Psoas muscle (tissue), 8 donors: Measurements from ENCODE around the gene BCL2L12. TPM values are rescaled to one million over a fixed set of nuclear protein-coding genes. Genes with fewer than 3 reads are reported as not detected.
A peak's percentile ranks its signal among the peaks of the same experiment; 100 is the strongest.
"Not testable (repeated sequence)": the region's sequence is repeated elsewhere in the genome, so short reads cannot be mapped to it uniquely, and the experiment has no call there.

Source experiments
- ATAC-seq, 4 donors: fragments of 200-7000 bp; cut with Tn5 transposase; one replicate each; pipeline ENCODE4 v1.9.1; 2020; ENCODE audit warnings: moderate library complexity in 3 of 4, mild to moderate bottlenecking in 2 of 4
- DNase-seq, 2 donors: peaks; one replicate each; pipeline ENCODE4 v3.0.0-alpha.2; 2020
- H3K27ac ChIP-seq: fragments of 200-600 bp; one replicate; pipeline ENCODE4 v1.8.0; 2022
- H3K27me3 ChIP-seq, 3 donors: fragments of 200-600 bp in 1 of 3; one replicate each; pipeline versions ENCODE4 v1.6.1 to v1.8.0; 2013 to 2022; ENCODE audit warnings: low read length in 2 of 3, mild to moderate bottlenecking in 2 of 3, moderate library complexity in 1 of 3; ENCODE audit not compliant: insufficient read depth in 3 of 3
- H3K36me3 ChIP-seq, 2 donors: fragments of 200-600 bp in 1 of 2; one replicate each; pipeline versions ENCODE4 v1.6.1 to v1.8.0; 2013 to 2022; ENCODE audit warnings: low read depth in 1 of 2, mild to moderate bottlenecking in 1 of 2, moderate library complexity in 1 of 2; ENCODE audit not compliant: insufficient read depth in 1 of 2
- H3K4me1 ChIP-seq: fragments of 200-600 bp; one replicate; pipeline ENCODE4 v1.8.0; 2022
- H3K4me3 ChIP-seq: fragments of 200-600 bp; one replicate; pipeline ENCODE4 v1.8.0; 2022; ENCODE audit warnings: mild to moderate bottlenecking
- H3K9me3 ChIP-seq: fragments of 200-600 bp; one replicate; pipeline ENCODE4 v1.8.0; 2022
- CTCF ChIP-seq: fragments of 200-600 bp; IDR thresholded peaks from one replicate; pipeline ENCODE4 v1.8.0; 2022; ENCODE audit warnings: antibody characterized with exemption
- WGBS, 3 donors: extraction: QIAGEN DNeasy Blood & Tissue Kit; methylation state at CpG; one replicate each; pipeline versions ENCODE4 v1.1.6 to v1.1.7; 2013; 5-methylcytosine and 5-hydroxymethylcytosine counted together
- intact Hi-C, 2 donors: fragments of 100-400 bp; cut with DNase I; formaldehyde crosslinking; loops; one replicate each; pipeline versions ENCODE4 v1.11.0 to v1.14.2; 2022
- long read RNA-seq, 2 donors: library from polyadenylated mRNA; unstranded; transcript quantifications; one replicate each; pipeline ENCODE4 v2.0.0, GENCODE V29; 2021
- polyA plus RNA-seq, 3 donors: library from polyadenylated mRNA; stranded (reverse); fragments of 200-250 nt; gene quantifications; one replicate each; pipeline ENCODE4 v1.2.3, GENCODE V29; 2013
- total RNA-seq, 4 donors: library from RNA; stranded (reverse); fragmentation: NEBNext Ultra II Directional in 2 of 4; extraction: Animal tissue kit (Norgen Biotek cat#: 25700) in 2 of 4; gene quantifications; one replicate each; pipeline versions ENCODE4 v1.2.1 to v1.2.4, GENCODE V29; 2021 to 2023
- donor health status: healthy with polysubstance abuse.
- donor health status: DM: no; HTN: no; CAD: no; lungs with moderate emphysema.
- donor health status: Bipolar disorder and iron deficiency.
- donor health status: healthy.
- donor health status: DM: yes; HTN: yes; CAD: no.
- donor health status: DM: no; HTN: no; CAD: no.
- donor health status: DM: no; HTN: no; CAD: no.
- donor health status: DM: yes; HTN: yes; CAD: no.

Gene BCL2L12, protein sequence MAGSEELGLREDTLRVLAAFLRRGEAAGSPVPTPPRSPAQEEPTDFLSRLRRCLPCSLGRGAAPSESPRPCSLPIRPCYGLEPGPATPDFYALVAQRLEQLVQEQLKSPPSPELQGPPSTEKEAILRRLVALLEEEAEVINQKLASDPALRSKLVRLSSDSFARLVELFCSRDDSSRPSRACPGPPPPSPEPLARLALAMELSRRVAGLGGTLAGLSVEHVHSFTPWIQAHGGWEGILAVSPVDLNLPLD
- total RNA-seq (10 to 100 TPM; 13.0 to 21.5 (median 15.8) TPM), polyA plus RNA-seq (10 to 100 TPM; 28.3 to 42.7 (median 35.0) TPM)
- long read RNA-seq, donor 1, partial matches to known transcripts: 1 of 5 reads
- long read RNA-seq, donor 1, other reads (novel, unspliced or antisense): 1 of 5 reads
- long read RNA-seq, donor 2, partial matches to known transcripts: 5 of 7 reads
- long read RNA-seq, donor 2, other reads (novel, unspliced or antisense): 0 of 7 reads

GRCh38 chr19:49665351-49666119, at the start of gene BCL2L12, which contains the start of gene IRF3:
TSS of gene BCL2L12 (plus strand) at chr19:49665933. CDS start at chr19:49666693, 760 bp downstream.
TSS of gene IRF3 (minus strand) at chr19:49665857. CDS start at chr19:49664838, 1,019 bp downstream.
- peaks cover 0 to 35% of the 10 kb centered on the region in 2 donors for H3K36me3 ChIP-seq
- H3K4me3 ChIP-seq: peak within 1 kb of the TSS; percentile 70
- WGBS, 3 donors: 0 to 1% (median 0%) methylated on average over 50 of the region's 50 CpGs
- intact Hi-C loops: no loop called here
- no peaks in the 10 kb centered on the region for H3K9me3 ChIP-seq
- DNase-seq (peak; percentile 98 to 99), ATAC-seq (peak; percentile 90 to 93 (median 91))
- H3K27me3 ChIP-seq: no peaks in the 10 kb centered on the region
- TF ChIP-seq CTCF: peak; percentile 2
- H3K4me1 ChIP-seq: peaks cover 8% of the 10 kb centered on the region
- peak within 1 kb of the TSS; percentile 49 for H3K27ac ChIP-seq

- DNase-seq: no peak
- Histone ChIP-seq H3K27ac (no peak overlapping the region), H3K4me1 (peaks cover 7% of the 10 kb centered on the region), H3K36me3 (peaks cover 0 to 55% of the 10 kb centered on the region in 2 donors), H3K27me3 (no peaks in the 10 kb centered on the region), H3K9me3 (no peaks in the 10 kb centered on the region), H3K4me3 (no peak overlapping the region)
- no peak for TF ChIP-seq CTCF
- intact Hi-C loops: no loop called here
- no peak for ATAC-seq
- WGBS, 3 donors: 95 to 100% (median 97%) methylated on average over 7 of the region's 7 CpGs
Observed at GRCh38 chr19:49616532-49616931, 49.2 kb upstream of the BCL2L12 start.

GRCh38 chr19:49616945-49617344, 48.8 kb upstream of the BCL2L12 start:
- 91 to 97% (median 96%) methylated on average over 7 of the region's 7 CpGs for WGBS, 3 donors
- H3K9me3 ChIP-seq: no peaks in the 10 kb centered on the region
- no peak for TF ChIP-seq CTCF
- H3K27me3 ChIP-seq: no peaks in the 10 kb centered on the region
- intact Hi-C loops: no loop called here
- H3K4me3 ChIP-seq: no peak overlapping the region
- ATAC-seq (no peak), DNase-seq (no peak)
- peaks cover 7% of the 10 kb centered on the region for H3K4me1 ChIP-seq
- H3K36me3 ChIP-seq: peaks cover 0 to 59% of the 10 kb centered on the region in 2 donors
- H3K27ac ChIP-seq: no peak overlapping the region

DNA sequence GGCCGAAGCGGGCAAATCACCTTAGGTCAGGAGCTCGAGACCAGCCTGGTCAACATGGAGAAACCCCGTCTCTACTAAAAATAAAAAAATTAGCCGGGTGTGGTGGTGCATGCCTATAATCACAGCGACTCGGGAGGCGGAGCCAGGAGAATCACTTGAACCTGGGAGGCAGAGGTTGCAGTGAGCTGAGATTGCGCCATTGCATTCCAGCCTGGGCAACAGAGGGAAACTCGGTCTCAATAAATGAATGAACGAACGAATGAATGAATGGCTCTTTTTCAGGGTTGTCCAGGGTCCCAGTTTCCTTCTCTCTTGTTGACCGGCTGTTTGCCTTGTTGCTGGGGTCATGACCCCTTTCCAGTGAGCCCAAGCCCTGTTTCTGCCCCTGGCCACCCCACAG, 47.9 kb upstream of the BCL2L12 start:
- DNase-seq, intact Hi-C loops, H3K4me3 ChIP-seq, H3K27ac ChIP-seq, H3K4me1 ChIP-seq, ATAC-seq, H3K27me3 ChIP-seq, H3K9me3 ChIP-seq: not testable (repeated sequence)
- 89 to 95% (median 90%) methylated on average over 13 of the region's 13 CpGs for WGBS, 3 donors
- H3K36me3 ChIP-seq: peaks cover 0 to 62% of the 10 kb centered on the region in 2 donors
